OCI-LY1 (cell line): ENCODE measurements around the gene MYH7.

Source experiments
- CTCF ChIP-seq: fragments of 200-600 bp; sonication (generic), shearing (Covaris generic); IDR thresholded peaks from 2 replicates; pipeline ENCODE4 v1.5.1; 2017; ENCODE audit warnings: mild to moderate bottlenecking, antibody characterized with exemption, low read length, moderate library complexity, mixed read lengths
- EZH2 ChIP-seq: fragments of 200-600 bp; sonication (generic), shearing (Covaris generic); IDR thresholded peaks from 2 replicates; pipeline ENCODE4 v1.8.0; 2017; ENCODE audit warnings: borderline replicate concordance, mixed run types, mild to moderate bottlenecking, antibody characterized with exemption, low read length, moderate library complexity, mixed read lengths

- no peak for TF ChIP-seq CTCF
- no peak for TF ChIP-seq EZH2
These were observed 53.2 kb downstream of the MYH7 start for GRCh38 chr14:23382276-23382675.
